HG03442 (cell line): ENCODE data around the gene SEC22B.
"Not testable (repeated sequence)": the region's sequence is repeated elsewhere in the genome, so short reads cannot be mapped to it uniquely, and the experiment has no call there.

Source experiments
- ATAC-seq: cut with Tn5 transposase; IDR thresholded peaks from one replicate; pipeline ENCODE4 v1.9.1; 2021; ENCODE audit warnings: mild to moderate bottlenecking, moderate library complexity; ENCODE audit not compliant: unreplicated experiment

The SEC22B gene

GRCh38 chr1:120176092-120176855, at the start of gene SEC22B:
Gene SEC22B, minus strand, starts transcription at chr1:120176520. Its CDS starts 139 bp downstream, at chr1:120176381.
- ATAC-seq, result peak; percentile 98

GRCh38 chr1:120217933-120218332, 41.6 kb upstream of the SEC22B start:
- ATAC-seq, result not testable (repeated sequence)

DNA sequence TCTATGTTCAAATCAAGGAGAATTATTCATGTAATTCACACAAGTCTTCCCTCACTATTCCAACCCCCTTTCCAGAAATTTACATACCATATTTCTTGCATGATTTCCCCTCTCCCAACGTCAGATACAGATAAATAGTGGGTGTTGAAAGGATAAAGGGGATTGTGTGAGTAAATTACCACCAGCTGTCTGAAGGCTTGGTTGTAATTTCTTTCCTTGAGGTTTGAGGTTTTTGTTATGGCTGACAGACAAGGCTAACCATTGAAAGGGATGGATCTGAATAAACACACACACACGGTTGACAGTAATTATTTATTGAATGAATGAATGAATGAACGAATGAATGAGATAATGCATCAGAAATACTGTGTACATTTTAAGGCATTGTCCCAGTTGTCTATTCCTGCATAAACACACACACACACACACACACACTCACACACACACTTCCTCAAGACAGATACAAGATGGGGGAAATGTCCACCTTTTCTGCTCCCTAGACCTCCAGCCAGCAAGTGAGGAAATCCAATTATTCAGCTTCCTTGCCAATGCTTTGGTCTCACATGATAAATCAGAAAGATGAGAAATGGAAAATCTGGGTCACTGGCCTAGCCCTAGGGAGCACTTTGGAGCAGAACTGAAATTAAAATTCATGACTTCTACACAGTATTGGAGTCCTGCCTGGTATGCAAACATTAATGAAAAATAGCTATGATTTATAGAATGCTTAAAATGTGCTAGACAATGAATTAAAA, 41.0 kb upstream of the SEC22B start:
- ATAC-seq, result not testable (repeated sequence)

DNA sequence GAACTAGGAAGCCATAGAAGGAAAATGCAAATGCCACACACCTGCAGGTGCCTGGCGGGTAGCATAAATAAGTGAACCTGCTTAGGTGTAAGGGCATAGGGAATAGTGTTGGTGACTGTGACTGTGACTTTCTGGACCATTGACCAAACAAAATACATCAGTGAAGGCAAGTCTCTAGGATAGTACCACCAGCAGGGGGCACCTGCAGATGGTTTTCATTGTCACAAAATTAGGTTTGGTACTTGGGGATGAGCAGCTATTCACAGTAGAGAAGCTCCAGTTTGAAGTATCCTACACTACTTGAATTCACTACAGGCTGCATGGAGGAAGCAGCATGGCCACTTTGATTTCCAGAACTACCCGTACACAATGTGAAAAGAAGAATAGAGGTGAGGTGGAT, 37.3 kb upstream of the SEC22B start:
- ATAC-seq, result not testable (repeated sequence)

- not testable (repeated sequence) for ATAC-seq
Observed at GRCh38 chr1:120210754-120211153, 34.4 kb upstream of the SEC22B start.

DNA sequence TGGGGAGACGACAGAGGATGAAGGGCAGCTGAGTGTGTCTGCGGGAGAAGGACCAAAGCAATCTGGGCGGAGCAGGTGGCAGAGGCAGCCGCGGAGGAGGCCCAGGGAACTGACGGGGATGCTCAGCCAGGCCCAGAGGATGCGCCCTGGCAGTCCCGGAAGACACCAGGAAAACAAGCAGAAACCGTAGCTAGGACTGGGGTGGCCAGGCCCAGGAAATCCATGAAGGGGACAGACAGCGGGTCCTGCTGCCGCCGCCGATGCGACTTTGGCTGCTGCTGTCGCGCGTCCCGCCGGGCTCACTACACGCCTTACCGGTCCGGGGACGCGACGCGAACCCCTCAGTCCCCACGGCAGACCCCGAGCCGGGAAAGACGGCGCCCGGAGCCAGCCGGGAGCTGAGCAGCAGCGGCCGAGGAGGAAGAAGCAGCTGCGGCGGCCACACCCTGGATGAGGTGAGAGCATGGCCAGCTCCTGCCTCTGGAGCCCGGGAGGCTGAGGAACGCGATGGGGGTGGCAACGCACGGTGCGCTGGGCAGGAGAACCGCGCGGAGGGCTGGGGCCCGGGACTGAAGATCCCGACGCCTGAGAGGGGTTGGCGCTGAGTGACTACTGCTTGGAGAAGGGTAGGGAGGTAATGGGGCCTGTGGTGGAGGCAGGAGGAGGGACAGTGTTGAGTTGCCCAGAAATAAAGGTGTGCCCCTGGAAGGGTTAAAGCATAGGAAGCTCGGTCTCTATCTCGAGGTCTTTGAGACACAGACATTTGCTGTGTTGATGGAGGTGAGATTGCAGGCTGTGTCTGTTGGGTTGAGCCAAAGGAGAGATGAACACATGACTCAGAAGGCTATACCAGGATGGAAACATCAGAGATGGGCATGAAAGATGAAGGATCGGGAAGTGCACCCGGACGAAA, 20.8 kb upstream of the SEC22B start:
- ATAC-seq, result not testable (repeated sequence)

DNA sequence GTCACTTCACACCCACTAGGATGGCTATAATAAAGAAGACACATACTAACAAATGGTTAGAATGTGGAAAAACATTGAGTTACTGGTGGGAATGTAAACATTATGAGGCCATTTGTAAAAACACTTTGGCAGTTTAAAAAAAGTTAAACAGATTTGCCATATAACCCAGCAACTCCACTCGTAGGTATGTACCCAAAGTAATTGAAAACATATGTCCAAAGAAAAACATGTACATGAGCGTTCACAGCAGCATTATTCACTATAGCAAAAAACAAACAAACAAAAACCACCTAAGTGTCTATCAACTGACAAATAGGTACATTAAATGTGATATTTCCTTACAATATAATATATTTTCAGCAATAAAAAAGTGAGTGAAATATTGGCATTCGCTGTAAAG, 12.3 kb upstream of the SEC22B start:
- not testable (repeated sequence) for ATAC-seq

DNA sequence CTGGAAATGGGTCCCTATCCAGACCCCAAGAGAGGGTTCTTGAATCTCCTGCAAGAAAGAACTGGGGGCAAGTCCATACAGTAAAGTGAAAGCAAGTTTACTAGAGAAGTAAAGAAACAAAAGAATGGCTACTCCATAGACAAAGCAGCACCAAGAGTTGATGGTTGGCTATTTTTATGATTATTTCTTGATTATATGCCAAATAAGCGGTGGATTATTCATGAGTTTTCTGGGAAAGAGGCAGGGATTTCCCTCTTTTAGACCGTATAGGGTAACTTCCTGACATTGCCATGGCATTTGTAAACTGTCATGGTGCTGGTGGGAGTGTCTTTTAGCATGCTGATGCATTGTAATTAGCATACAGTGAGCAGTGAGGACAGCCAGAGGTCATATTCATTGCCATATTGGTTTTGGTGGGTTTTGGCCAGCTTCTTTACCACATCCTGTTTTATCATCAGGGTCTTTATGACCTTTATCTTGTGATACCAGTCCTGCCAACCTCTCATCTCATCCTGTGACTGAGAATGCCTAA, 5.9 kb upstream of the SEC22B start:
- not testable (repeated sequence) for ATAC-seq

GRCh38 chr1:120179811-120180690, 3.7 kb upstream of the SEC22B start:
- ATAC-seq, result not testable (repeated sequence)

DNA sequence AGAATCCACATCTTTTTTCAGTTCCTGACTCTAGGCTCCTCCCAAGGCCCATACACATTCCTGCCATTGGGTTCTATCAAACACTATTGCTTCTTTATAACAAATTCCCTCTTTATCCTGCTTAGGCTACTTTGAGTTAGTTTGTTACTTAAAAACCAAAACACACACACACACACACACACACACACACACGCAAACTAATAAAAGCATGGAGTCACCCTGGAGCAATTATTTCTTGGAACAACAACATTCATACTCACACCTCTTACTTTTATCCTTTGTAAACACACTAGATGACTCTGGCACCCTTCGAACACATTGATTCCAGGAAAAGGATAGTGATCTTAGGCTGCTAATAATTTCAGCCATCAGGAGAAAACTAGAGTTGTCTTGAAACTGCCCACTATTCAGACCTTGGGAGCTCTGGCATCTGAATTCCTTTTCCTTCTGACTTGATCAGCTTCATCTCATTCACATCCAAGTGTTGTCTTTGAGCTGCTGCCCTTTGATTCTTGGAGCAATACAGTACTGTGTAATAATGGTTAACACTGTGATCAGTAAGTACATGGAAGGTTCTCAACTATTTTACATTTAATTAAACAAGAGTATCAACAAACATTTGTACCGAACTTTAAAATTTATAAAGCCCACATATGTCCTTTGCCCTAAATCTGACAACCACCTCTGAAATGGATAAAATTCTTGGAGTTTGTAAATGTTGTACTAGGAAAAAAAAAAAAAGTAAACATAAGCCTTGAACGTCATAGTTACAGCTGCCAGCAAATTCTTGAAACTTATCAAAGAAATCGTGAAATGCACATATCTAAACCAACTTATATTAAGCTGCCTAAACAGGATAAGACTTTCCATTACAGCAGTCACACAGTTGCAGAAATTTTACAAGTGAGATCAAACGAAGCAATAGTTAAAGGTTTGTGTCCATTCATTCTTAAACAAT, 2.8 kb upstream of the SEC22B start:
- ATAC-seq, result no peak

DNA sequence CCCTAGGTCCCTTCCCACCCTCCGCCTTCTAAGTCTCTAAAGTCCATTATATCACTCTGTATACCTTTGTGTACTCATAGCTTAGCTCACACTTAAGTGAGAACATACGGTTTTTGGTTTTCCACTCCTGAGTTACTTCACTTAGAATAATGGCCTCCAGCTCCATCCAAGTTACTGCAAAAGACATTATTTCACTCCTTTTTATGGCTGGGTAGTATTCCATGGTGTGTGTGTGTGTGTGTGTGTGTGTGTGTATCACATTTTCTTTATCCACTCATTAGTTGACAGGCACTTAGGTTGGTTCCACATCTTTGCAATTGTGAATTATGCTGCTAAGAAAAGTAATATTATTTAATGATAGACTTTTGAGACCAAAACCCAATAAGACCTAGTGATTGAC, 1.7 kb upstream of the SEC22B start:
- not testable (repeated sequence) for ATAC-seq

- not testable (repeated sequence) for ATAC-seq
Observed at GRCh38 chr1:120175688-120176087, 632 bp downstream of the SEC22B start.

DNA sequence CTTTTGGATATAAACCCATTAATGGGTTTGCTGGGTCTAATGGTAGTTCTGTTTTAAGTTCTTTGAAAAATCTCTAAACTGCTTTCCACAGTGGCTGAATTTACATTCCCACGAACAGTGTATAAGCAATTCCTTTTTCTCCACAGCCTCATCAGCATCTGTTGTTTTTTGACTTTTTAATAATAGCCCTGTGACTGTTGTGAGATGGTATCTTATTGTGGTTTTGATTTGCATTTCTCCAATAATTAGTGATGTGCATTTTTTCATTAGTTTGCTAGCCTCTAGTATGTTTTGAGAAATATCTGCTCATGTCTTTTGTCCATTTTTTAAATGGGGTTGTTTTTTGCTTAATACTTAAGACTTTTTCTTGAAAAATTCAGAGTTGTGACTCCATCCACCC, 11.6 kb downstream of the SEC22B start:
- not testable (repeated sequence) for ATAC-seq

DNA sequence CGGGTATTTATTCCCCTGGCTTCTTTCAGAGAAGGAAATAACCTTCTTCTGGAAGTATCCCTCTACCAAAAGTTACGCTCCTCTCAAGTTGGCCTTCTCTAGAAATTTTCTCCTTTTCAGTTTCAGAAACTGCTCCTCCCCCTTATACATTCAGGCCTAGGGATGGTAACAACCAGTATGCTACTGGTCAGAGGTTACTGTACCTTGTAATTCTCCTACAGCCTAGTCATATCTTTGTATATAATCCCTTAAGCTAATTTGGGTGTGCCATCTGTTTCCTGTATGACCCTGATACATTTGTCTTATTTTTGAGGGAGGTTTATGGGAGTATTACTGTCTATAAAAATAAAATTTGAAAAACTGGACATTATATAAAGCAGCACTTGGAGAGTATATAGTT, 14.3 kb downstream of the SEC22B start:
- ATAC-seq, result not testable (repeated sequence)

GRCh38 chr1:120158495-120158894, 17.8 kb downstream of the SEC22B start:
- not testable (repeated sequence) for ATAC-seq

DNA sequence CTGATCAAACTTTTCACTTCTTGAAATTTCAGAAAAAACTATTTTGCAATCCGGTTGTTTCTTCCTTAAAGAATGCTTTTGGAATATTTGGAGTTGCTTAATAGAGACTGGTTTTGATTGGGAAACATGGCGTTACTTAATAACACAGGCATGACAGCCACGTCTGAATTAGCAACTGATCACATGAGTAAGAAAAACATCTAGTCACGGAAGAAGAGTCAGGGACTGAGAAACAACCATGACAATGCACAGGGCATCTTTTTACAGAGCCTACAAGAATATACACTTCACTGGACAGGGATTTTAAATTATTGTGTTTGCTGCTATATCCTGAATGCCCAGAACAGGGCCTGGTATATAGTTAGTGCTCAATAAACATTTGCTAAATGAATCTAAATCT, 18.2 kb downstream of the SEC22B start:
- not testable (repeated sequence) for ATAC-seq

DNA sequence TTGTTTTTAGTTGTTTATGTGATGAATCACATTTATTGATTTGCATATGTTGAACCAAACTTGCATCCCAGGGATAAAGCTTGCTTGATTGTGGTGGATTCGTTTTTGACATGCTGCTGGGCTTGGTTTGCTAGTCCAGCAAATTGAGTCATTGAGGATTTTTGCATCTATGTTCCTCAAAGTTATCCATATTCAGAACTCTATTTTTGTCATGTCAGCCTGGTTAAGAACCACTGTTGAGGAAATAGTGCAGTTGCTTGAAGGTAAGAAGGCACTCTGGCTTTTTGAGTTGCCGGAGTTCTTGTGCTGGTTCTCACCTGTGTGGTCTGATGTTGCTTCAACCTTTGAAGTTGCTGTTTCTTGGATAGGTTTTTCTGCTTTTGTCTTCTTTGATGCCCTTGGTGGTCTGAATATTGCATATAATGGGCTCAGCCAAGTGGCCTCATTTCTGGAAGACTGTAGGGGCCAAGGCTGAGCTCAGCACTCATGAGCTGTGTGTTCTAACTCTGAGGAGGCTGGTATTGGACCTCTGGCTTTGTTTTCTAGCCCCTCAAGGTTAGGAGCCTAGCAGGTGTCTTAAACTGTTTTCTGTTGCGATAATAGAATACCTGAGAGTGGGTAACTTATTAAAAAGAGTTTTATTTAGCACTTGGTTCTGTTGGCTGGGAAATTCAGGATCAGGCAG, 26.0 kb downstream of the SEC22B start:
- ATAC-seq, result not testable (repeated sequence)
